Stomach (tissue), 9 donors: ENCODE data around the gene C1R. TPM values are rescaled to one million over a fixed set of nuclear protein-coding genes. Genes with fewer than 3 reads are reported as not detected.

Experiments used
- DNase-seq, 2 donors: peaks; one replicate each; pipeline versions ENCODE4 v3.0.0 to v3.0.0-alpha.2; 2013 to 2019
- H3K27ac ChIP-seq, 5 donors: fragments of 200-600 bp in 4 of 5; sonication (generic) in 4 of 5; one replicate each; pipeline ENCODE4 v1.5.1; 2013 to 2019; ENCODE audit warnings: mild to moderate bottlenecking in 1 of 5, moderate library complexity in 1 of 5
- H3K27me3 ChIP-seq, 3 donors: fragments of 200-600 bp; sonication (generic); one replicate each; pipeline ENCODE4 v1.5.1; 2017 to 2019; ENCODE audit warnings: mixed run types in 1 of 3
- H3K36me3 ChIP-seq, 4 donors: fragments of 200-600 bp; sonication (generic); 1 replicate in 3 of 4; 2 replicates in 1 of 4; pipeline ENCODE4 v1.5.1; 2016 to 2019
- H3K4me1 ChIP-seq, 4 donors: fragments of 200-600 bp; sonication (generic); one replicate each; pipeline ENCODE4 v1.5.1; 2016 to 2019
- H3K4me3 ChIP-seq, 4 donors: fragments of 200-600 bp; sonication (generic) in 3 of 4; one replicate each; pipeline ENCODE4 v1.5.1; 2016 to 2019; ENCODE audit warnings: mild to moderate bottlenecking in 1 of 4
- H3K9me3 ChIP-seq, 4 donors: fragments of 200-600 bp; sonication (generic); one replicate each; pipeline ENCODE4 v1.5.1; 2016 to 2019
- EP300 ChIP-seq: sonication (generic); formaldehyde crosslinking; IDR thresholded peaks from one replicate; pipeline ENCODE4 v1.6.1; 2017; ENCODE audit warnings: antibody characterized with exemption
- POLR2A ChIP-seq, 4 donors: fragments of 450-650 bp; IDR thresholded peaks; one replicate each; pipeline ENCODE4 v1.6.1; 2016; ENCODE audit warnings: antibody characterized with exemption in 4 of 4, control low read depth in 2 of 4, mild to moderate bottlenecking in 1 of 4, moderate library complexity in 1 of 4
- POLR2AphosphoS5 ChIP-seq, 3 donors: sonication (generic); formaldehyde crosslinking; IDR thresholded peaks; one replicate each; pipeline ENCODE4 v1.6.1; 2016; ENCODE audit warnings: antibody characterized with exemption in 3 of 3
- WGBS, 5 donors: extraction: QIAGEN DNeasy Blood & Tissue Kit in 3 of 5; methylation state at CpG; one replicate each; pipeline versions ENCODE4 v1.1.5 to v1.1.7; 2013 to 2018; 5-methylcytosine and 5-hydroxymethylcytosine counted together
- intact Hi-C: fragments of 100-400 bp; cut with DNase I; formaldehyde crosslinking; loops from one replicate; pipeline ENCODE4 v1.15.1; 2023; ENCODE audit warnings: low total_unique reads
- polyA plus RNA-seq, 3 donors: library from polyadenylated mRNA; stranded (reverse); fragments of 200-250 nt; gene quantifications; one replicate each; pipeline ENCODE4 v1.2.3, GENCODE V29; 2013
- total RNA-seq, 5 donors: library from RNA; depleted of rRNA; stranded (reverse); fragments of >200 nt; gene quantifications; one replicate each; pipeline versions ENCODE4 v1.1.0 to v1.2.3, GENCODE V29; 2014 to 2016
- TF ChIP-seq, protein P1 (sequence below), 7 experiments: fragments of 450-650 bp in 4 of 7; fragments of 200-600 bp in 3 of 7; sonication (generic) in 3 of 7; IDR thresholded peaks; one replicate each; pipeline ENCODE4 v1.5.1; 2016 to 2019; ENCODE audit warnings: antibody characterized with exemption in 7 of 7, control low read depth in 2 of 7, mild to moderate bottlenecking in 1 of 7
- donor health status: healthy with polysubstance abuse.
- donor health status: Bipolar disorder and iron deficiency.
- donor health status: healthy.

C1R gene
- total and polyA plus RNA-seq, 8 donors: 68.9 to 312 (median 133) TPM

DNA sequence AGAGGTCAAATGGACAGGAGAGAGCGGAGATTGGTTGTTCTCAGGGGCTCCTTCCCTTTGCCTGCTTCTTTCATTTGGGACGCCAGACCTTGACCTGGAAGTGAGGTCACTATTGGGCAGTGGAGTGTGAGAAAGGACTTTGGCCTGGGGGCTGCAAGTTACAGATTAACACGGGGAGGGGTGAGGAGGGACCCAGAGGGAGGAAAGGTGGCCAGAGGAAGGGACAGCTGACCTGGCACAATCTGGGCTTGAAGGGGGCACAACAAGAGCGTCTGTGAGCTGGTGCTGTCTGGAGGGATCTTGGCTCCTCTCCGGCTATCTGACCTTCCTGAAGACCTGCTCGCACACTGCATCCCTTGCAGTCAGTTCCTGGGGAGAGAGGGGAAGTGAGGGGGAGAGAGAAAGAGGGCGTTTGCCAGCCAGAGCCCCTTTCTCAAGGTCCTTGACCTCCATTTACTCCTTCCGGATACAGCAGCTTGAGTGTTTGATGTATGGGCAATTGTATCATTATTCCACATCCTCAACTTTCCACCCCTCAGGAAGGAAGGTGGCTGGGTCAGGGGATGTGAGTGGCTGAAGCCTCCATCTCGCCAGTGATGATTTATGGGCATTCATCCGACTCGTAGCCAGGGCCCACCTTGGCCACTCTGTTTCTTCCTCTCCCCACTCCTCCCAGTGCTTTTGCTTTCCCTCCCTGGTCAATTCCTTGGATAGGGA is 31.7 kb upstream of the C1R start:
- Histone ChIP-seq H3K36me3 (no peaks in the 10 kb centered on the region), H3K4me3 (no peak overlapping the region), H3K4me1 (peaks cover 0 to 26% (median 9%) of the 10 kb centered on the region in 4 donors), H3K27ac (no peak overlapping the region), H3K9me3 (no peaks in the 10 kb centered on the region), H3K27me3 (no peaks in the 10 kb centered on the region)
- peak in 1 of 2 donors; percentile 35 for DNase-seq
- WGBS, 5 donors: 68 to 76% (median 74%) methylated on average over 11 of the region's 11 CpGs
- TF ChIP-seq EP300 (no peak), POLR2AphosphoS5 (IDR thresholded peaks at IDR 0.05) (no peak), POLR2A (IDR thresholded peaks at IDR 0.05) (no peak)
- TF ChIP-seq, protein P1, sequence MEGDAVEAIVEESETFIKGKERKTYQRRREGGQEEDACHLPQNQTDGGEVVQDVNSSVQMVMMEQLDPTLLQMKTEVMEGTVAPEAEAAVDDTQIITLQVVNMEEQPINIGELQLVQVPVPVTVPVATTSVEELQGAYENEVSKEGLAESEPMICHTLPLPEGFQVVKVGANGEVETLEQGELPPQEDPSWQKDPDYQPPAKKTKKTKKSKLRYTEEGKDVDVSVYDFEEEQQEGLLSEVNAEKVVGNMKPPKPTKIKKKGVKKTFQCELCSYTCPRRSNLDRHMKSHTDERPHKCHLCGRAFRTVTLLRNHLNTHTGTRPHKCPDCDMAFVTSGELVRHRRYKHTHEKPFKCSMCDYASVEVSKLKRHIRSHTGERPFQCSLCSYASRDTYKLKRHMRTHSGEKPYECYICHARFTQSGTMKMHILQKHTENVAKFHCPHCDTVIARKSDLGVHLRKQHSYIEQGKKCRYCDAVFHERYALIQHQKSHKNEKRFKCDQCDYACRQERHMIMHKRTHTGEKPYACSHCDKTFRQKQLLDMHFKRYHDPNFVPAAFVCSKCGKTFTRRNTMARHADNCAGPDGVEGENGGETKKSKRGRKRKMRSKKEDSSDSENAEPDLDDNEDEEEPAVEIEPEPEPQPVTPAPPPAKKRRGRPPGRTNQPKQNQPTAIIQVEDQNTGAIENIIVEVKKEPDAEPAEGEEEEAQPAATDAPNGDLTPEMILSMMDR (IDR thresholded peaks at IDR 0.05): no peak
- intact Hi-C loops: no loop called here

DNA sequence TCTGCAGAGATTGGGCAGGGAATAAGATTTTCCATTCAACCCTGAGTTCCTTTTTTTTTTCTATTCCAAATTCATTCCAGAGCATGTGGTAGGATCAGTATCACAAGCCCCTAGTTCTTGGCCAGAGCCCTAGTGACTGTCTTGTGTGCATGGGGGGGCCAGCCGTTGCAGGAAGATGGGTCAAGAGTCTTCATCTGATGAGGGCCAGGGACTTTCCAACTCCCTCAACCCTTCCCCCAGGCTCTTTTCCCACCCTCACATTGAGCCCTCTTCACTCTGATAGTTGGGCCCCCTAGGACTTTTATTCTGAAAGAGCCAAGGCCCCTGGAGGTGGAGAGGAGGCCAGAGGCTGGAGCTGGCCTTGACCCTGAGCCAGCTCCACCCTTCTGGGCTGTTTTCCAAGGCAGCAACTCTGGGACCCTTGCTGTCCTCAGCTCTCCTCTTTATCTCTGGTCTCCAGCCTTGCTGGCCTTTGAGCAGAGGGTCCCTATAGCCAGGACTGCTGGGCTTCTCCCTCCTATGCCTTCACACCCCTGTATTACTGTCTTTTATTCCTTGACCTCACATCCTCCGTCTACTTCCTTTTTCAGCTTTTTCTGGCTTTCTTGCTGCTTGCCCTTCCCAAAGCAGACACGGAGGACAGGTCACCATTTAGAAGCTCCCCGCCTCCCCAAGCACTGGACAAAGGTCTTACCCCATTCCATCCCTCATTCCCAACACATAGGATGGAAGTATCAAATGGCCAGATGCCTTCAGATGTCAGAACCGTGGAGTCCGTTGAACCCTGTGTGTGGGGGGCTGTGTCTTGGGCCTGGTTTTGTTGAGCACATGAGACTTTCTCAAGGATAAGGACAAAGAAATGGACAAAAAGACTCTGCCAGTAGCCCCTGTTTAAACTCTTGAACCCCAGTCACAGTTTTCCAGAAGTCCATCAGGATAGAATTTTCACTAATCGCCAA is 30.8 kb upstream of the C1R start:
- intact Hi-C loops: no loop called here

DNA sequence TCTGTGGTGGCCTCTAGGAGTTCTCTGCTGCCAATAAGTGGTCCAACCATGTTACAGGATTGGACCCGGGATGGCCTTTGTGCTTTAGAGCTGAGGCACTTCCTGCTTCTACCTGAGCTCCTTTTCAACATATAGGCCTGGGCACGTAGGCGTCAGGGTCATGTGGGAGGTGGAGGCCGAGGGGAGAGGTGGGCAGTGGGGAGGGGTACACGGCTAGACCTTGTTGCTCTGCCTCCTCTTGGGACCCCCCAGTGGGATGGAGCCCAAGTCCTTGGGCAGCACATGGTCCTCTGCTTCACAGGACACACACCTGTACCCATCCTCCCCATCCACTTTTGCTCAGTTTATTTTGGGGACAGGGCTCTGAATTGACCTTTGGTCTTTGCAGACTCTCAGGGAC is 29.1 kb upstream of the C1R start:
- intact Hi-C loops: no loop called here
- Histone ChIP-seq H3K27me3 (no peaks in the 10 kb centered on the region), H3K27ac (no peak overlapping the region), H3K36me3 (peaks cover 0 to 23% (median 21%) of the 10 kb centered on the region in 4 donors), H3K9me3 (no peaks in the 10 kb centered on the region), H3K4me1 (peaks cover 0 to 13% (median 4%) of the 10 kb centered on the region in 4 donors), H3K4me3 (no peak overlapping the region)
- DNase-seq: no peak
- TF ChIP-seq POLR2A (IDR thresholded peaks at IDR 0.05) (no peak), POLR2AphosphoS5 (IDR thresholded peaks at IDR 0.05) (no peak), EP300 (no peak)
- TF ChIP-seq, protein P1 (IDR thresholded peaks at IDR 0.05): no peak
- WGBS, 5 donors: 74 to 90% (median 89%) methylated on average over 5 of the region's 5 CpGs

More for the DNA sequence above, 30.8 kb upstream of the C1R start:
- Histone ChIP-seq H3K4me1 (peaks cover 0 to 19% (median 4%) of the 10 kb centered on the region in 4 donors), H3K27ac (peak overlapping the region in 2 of 5 donors; percentile 29 to 38), H3K27me3 (no peaks in the 10 kb centered on the region), H3K4me3 (no peak overlapping the region), H3K36me3 (peaks cover 0 to 5% (median 5%) of the 10 kb centered on the region in 4 donors), H3K9me3 (no peaks in the 10 kb centered on the region)
- 67 to 86% (median 79%) methylated on average over 7 of the region's 7 CpGs for WGBS, 5 donors
- no peak for TF ChIP-seq POLR2AphosphoS5 (IDR thresholded peaks at IDR 0.05)
- TF ChIP-seq, protein P1 (IDR thresholded peaks at IDR 0.05): no peak
- no peak for TF ChIP-seq EP300
- TF ChIP-seq POLR2A (IDR thresholded peaks at IDR 0.05): no peak
- DNase-seq: peak in 1 of 2 donors; percentile 75

DNA sequence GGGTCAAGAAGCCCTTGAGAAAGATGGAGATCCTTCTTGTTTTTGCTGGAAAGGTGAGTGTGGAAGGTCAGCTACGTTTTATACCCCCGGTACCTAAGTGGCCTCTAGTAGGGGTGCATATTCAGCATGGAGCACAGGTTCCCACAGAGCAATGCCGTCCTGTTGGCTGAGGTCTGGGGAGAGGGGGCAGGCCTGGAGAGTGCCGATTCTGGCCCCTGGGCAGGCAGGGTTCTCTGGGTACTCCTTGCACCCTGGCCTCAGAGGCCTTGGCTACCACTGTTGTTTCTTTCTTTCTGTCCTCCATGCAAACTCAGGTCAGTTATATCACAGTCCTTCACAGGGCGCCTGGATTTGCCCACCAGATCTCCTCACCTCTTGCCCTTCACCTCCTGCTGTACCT is 27.9 kb upstream of the C1R start:
- peaks cover under 1 to 35% (median 33%) of the 10 kb centered on the region in 4 donors for H3K36me3 ChIP-seq
- H3K4me1 ChIP-seq: peaks cover 0 to 13% (median 4%) of the 10 kb centered on the region in 4 donors
- no peak overlapping the region for H3K27ac ChIP-seq
- H3K4me3 ChIP-seq: no peak overlapping the region
- 84 to 94% (median 86%) methylated on average over 5 of the region's 5 CpGs for WGBS, 5 donors
- H3K27me3 ChIP-seq: no peaks in the 10 kb centered on the region
- intact Hi-C loops: no loop called here
- no peak for TF ChIP-seq POLR2A (IDR thresholded peaks at IDR 0.05)
- no peaks in the 10 kb centered on the region for H3K9me3 ChIP-seq
- DNase-seq: no peak
